Karpas-422 (cell line): ENCODE measurements around the gene SCGB1D2. TPM values are rescaled to one million over a fixed set of nuclear protein-coding genes. Genes with fewer than 3 reads are reported as not detected.

Experiments used
- total RNA-seq: library from RNA; depleted of rRNA; stranded (reverse); fragments of >200 nt; shearing (Covaris generic); gene quantifications from 2 replicates; pipeline ENCODE4 v1.2.3, GENCODE V29; 2014; ENCODE audit warnings: low replicate concordance; rRNA removed

The SCGB1D2 gene
- total RNA-seq, 1 experiment from 2014 or later, result not detected

Other genes starting within 250 kb of the SCGB1D2 start
- 36.8 and 48.8 TPM in 2 replicates for gene INCENP, start 118.2 kb upstream of the SCGB1D2 start, total RNA-seq
- not detected in 2 replicates for gene SCGB1D1, start 52.0 kb upstream of the SCGB1D2 start, total RNA-seq
- gene SCGB2A1, start 33.6 kb upstream of the SCGB1D2 start, total RNA-seq, result not detected in 2 replicates
- gene SCGB2A2, start 27.9 kb downstream of the SCGB1D2 start, total RNA-seq, result not detected in 2 replicates
- gene SCGB1D4, start 56.8 kb downstream of the SCGB1D2 start, total RNA-seq, result not detected in 2 replicates
- not detected in 2 replicates for gene ASRGL1, start 95.2 kb downstream of the SCGB1D2 start, total RNA-seq
- not detected in 2 replicates for gene SCGB1A1, start 176.8 kb downstream of the SCGB1D2 start, total RNA-seq